ENCODE measurements around the gene GBP3. TPM values are rescaled to one million over a fixed set of nuclear protein-coding genes. Genes with fewer than 3 reads are reported as not detected.

GBP3 gene
- total and polyA plus RNA-seq, 10 of the 15 experiments (the other 5 are each of a cell fraction or from before 2014, with no cell fraction given) = 0.21 to 3.1 (median 1.7) TPM

DNA sequence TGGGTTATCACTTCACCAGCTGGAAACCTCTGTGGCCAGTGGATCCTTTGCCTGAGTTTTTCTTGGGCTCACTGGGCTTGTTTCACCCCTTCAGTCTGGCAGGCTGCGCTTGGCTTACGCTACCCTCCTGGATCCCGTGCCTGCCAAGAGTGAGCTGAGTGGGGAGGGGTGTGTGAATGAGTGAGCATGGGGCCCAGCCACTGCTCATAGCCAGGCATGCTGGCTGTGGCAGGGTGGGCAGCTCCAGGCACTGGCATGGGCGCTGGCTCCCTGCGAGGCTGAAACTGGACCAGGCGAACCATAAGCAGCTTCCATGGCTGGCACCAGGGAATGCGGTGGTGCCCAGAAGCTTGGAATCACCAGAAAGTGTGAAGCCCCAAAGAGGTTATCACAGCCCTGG is 19.8 kb upstream of the GBP3 start:
- 99% methylated on average over 7 of the region's 7 CpGs for WGBS (ENCODE audit: insufficient coverage, insufficient replicate concordance, low lambda C conversion rate, missing lambda C conversion rate)
- CTCF ChIA-PET = no interaction called here
- SMC1A ChIA-PET (ENCODE audit: uncharacterized antibody, unreplicated experiment) = interaction anchor here (1.9 kb wide), 1 partner anchor 39 kb away, joined by 4 read pairs; no protein-coding TSS in a partner anchor
- POLR2A ChIA-PET = no interaction called here
- RAD21 ChIA-PET (ENCODE audit: unreplicated experiment) = no interaction called here
- BruUV-seq (replicated peaks) = no TSS peak
- no peaks in the 10 kb centered on the region for H4K20me1 ChIP-seq (ENCODE audit: control insufficient read depth, insufficient read depth)
- DNase-seq (ENCODE audit: low read depth, low spot score) = no peak
- H3K9me3 ChIP-seq (replicated peaks; ENCODE audit: control insufficient read depth, insufficient read depth, low read length) = peaks cover 11% of the 10 kb centered on the region
- intact Hi-C loops (cut with micrococcal nuclease; ENCODE audit: unreplicated experiment) = loop anchor here (5.0 kb wide), 1 partner anchor 160 kb away; no protein-coding TSS in a partner anchor
- H3K4me2 ChIP-seq (ENCODE audit: control insufficient read depth, insufficient read depth) = no peak overlapping the region
- H3K9ac ChIP-seq (ENCODE audit: control insufficient read depth, insufficient read depth, low read length) = no peak overlapping the region
- no peak for FAIRE-seq
- no peaks in the 10 kb centered on the region for H3K79me2 ChIP-seq (ENCODE audit: control insufficient read depth, insufficient read depth, low read length)
- H2AFZ ChIP-seq (ENCODE audit: control insufficient read depth, low read depth, low read length) = no peak overlapping the region
- TF ChIP-seq CHD2 (IDR thresholded peaks at IDR 0.05; ENCODE audit: borderline replicate concordance, low read depth, low read length) (no peak), BMI1 (IDR thresholded peaks at IDR 0.05; ENCODE audit: borderline replicate concordance) (no peak), KAT2A (conservative IDR thresholded peaks at IDR 0.05; ENCODE audit: control insufficient read depth, low read depth, low read length) (no peak), FOXM1 (IDR thresholded peaks at IDR 0.05; ENCODE audit: low read depth, low read length) (no peak), RUNX3 (IDR thresholded peaks at IDR 0.05; ENCODE audit: low read length) (no peak), ZNF622 (IDR thresholded peaks at IDR 0.05) (no peak), CHD4 (IDR thresholded peaks at IDR 0.05) (no peak), CBX3 (IDR thresholded peaks at IDR 0.05; ENCODE audit: borderline replicate concordance, low read depth) (no peak), EED (IDR thresholded peaks at IDR 0.05; ENCODE audit: low read depth) (no peak), TCF3 (IDR thresholded peaks at IDR 0.05; ENCODE audit: borderline replicate concordance, insufficient read depth, low read depth, low read length) (no peak), DPF2 (IDR thresholded peaks at IDR 0.05) (no peak), ZZZ3 (IDR thresholded peaks at IDR 0.05; ENCODE audit: control insufficient read depth, insufficient read length, low read depth) (no peak), WRNIP1 (IDR thresholded peaks at IDR 0.05; ENCODE audit: borderline replicate concordance, low read depth, low read length) (no peak), FOS (IDR thresholded peaks at IDR 0.05; ENCODE audit: borderline replicate concordance, extremely low read depth, insufficient read length) (no peak), ASH2L (IDR thresholded peaks at IDR 0.05; ENCODE audit: borderline replicate concordance, low read depth) (no peak), SUPT20H (IDR thresholded peaks at IDR 0.05; ENCODE audit: borderline replicate concordance, control insufficient read depth, low read depth, low read length) (no peak), SIN3A (IDR thresholded peaks at IDR 0.05; ENCODE audit: low read depth, low read length) (no peak)
- TF ChIP-seq, protein P1, sequence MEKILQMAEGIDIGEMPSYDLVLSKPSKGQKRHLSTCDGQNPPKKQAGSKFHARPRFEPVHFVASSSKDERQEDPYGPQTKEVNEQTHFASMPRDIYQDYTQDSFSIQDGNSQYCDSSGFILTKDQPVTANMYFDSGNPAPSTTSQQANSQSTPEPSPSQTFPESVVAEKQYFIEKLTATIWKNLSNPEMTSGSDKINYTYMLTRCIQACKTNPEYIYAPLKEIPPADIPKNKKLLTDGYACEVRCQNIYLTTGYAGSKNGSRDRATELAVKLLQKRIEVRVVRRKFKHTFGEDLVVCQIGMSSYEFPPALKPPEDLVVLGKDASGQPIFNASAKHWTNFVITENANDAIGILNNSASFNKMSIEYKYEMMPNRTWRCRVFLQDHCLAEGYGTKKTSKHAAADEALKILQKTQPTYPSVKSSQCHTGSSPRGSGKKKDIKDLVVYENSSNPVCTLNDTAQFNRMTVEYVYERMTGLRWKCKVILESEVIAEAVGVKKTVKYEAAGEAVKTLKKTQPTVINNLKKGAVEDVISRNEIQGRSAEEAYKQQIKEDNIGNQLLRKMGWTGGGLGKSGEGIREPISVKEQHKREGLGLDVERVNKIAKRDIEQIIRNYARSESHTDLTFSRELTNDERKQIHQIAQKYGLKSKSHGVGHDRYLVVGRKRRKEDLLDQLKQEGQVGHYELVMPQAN (conservative IDR thresholded peaks at IDR 0.05) = no peak
- TF ChIP-seq, protein P2, sequence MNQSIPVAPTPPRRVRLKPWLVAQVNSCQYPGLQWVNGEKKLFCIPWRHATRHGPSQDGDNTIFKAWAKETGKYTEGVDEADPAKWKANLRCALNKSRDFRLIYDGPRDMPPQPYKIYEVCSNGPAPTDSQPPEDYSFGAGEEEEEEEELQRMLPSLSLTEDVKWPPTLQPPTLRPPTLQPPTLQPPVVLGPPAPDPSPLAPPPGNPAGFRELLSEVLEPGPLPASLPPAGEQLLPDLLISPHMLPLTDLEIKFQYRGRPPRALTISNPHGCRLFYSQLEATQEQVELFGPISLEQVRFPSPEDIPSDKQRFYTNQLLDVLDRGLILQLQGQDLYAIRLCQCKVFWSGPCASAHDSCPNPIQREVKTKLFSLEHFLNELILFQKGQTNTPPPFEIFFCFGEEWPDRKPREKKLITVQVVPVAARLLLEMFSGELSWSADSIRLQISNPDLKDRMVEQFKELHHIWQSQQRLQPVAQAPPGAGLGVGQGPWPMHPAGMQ (IDR thresholded peaks at IDR 0.05; ENCODE audit: borderline replicate concordance) = no peak
- H3K27ac ChIP-seq (ENCODE audit: control insufficient read depth, insufficient read depth) = no peak overlapping the region
- no peaks in the 10 kb centered on the region for H3K36me3 ChIP-seq (ENCODE audit: control insufficient read depth in 2 of 2, insufficient read depth in 2 of 2, low read length in 1 of 2)
- ATAC-seq = no peak
- no peaks in the 10 kb centered on the region for H3K27me3 ChIP-seq (replicated peaks in 1 of 2; ENCODE audit: control insufficient read depth in 2 of 2, insufficient read depth in 2 of 2, low read length in 1 of 2)
- H3K4me3 ChIP-seq = no peak overlapping the region
- peaks cover 10% of the 10 kb centered on the region for H3K4me1 ChIP-seq (ENCODE audit: control insufficient read depth, insufficient read depth, low read length)
- in situ Hi-C loops (cut with MboI) = no loop called here
